H1 (cell line): ENCODE data around the gene BLCAP. TPM values are rescaled to one million over a fixed set of nuclear protein-coding genes. Genes with fewer than 3 reads are reported as not detected.

Experiments
- CTCF ChIA-PET: fragments of 300-600 bp; sonication (Branson Sonifier 250); formaldehyde crosslinking; loops from one replicate; lab custom pipeline; 2021; ENCODE audit not compliant: partially characterized antibody; lab: Charles Lee
- POLR2A ChIA-PET: fragments of 300-600 bp; sonication (Branson Sonifier 250); formaldehyde crosslinking; loops from one replicate; lab custom pipeline; 2021; ENCODE audit warnings: inconsistent platforms; ENCODE audit not compliant: partially characterized antibody; lab: Charles Lee
- DNase-seq, 2 experiments: peaks; one replicate each; pipeline versions ENCODE4 v3.0.0 to v3.0.0-alpha.2; 2010 to 2022; ENCODE audit warnings: low spot score in 2 of 2, low read depth in 1 of 2, mixed read lengths in 1 of 2
- FAIRE-seq: peaks from 2 replicates; lab custom pipeline; 2011; peaks lifted over from hg19 to GRCh38; lab: Jason Lieb, UNC
- H2AFZ ChIP-seq: 2 replicates; pipeline ENCODE4 v1.8.1; 2012; ENCODE audit warnings: low read length, inconsistent platforms
- H2AK5ac ChIP-seq: 2 replicates; pipeline ENCODE4 v1.6.1; 2013; ENCODE audit warnings: low read depth, low read length
- H2BK120ac ChIP-seq: replicated peaks from 2 replicates; pipeline ENCODE3; 2013; ENCODE audit warnings: low read depth, low read length, inconsistent platforms
- H2BK12ac ChIP-seq: 2 replicates; pipeline ENCODE4 v1.6.1; 2013; ENCODE audit warnings: low read depth, low read length
- H2BK15ac ChIP-seq: 2 replicates; pipeline ENCODE4 v1.6.1; 2013; ENCODE audit warnings: low read length
- H2BK20ac ChIP-seq: 2 replicates; pipeline ENCODE4 v1.6.1; 2013; ENCODE audit warnings: low read length
- H2BK5ac ChIP-seq: 2 replicates; pipeline ENCODE4 v1.6.1; 2013; ENCODE audit warnings: low read depth, low read length
- H3K14ac ChIP-seq: 2 replicates; pipeline ENCODE4 v1.6.1; 2013; ENCODE audit warnings: inconsistent platforms; ENCODE audit not compliant: insufficient read length
- H3K18ac ChIP-seq: 2 replicates; pipeline ENCODE4 v1.6.1; 2013; ENCODE audit warnings: low read length; ENCODE audit errors: extremely low read depth
- H3K23ac ChIP-seq: 2 replicates; pipeline ENCODE4 v1.6.1; 2013; ENCODE audit warnings: inconsistent platforms; ENCODE audit not compliant: insufficient read length
- H3K23me2 ChIP-seq: 2 replicates; pipeline ENCODE4 v1.6.1; 2013; ENCODE audit warnings: low read depth, low read length
- H3K27ac ChIP-seq: 2 replicates; pipeline ENCODE4 v1.6.1; 2011; ENCODE audit warnings: low read depth, low read length, inconsistent platforms
- H3K27me3 ChIP-seq, 4 experiments: replicated peaks in 1 of 4; 1 replicate in 1 of 4; 2 replicates in 3 of 4; pipeline versions ENCODE4 v1.6.1 to v1.8.1; 2011 to 2013; ENCODE audit warnings: low read length in 3 of 4, mild to moderate bottlenecking in 3 of 4, inconsistent platforms in 2 of 4, mixed read lengths in 2 of 4, moderate library complexity in 1 of 4; ENCODE audit not compliant: control insufficient read depth in 3 of 4, insufficient read depth in 3 of 4; ENCODE audit errors: extremely low read depth in 1 of 4
- H3K36me3 ChIP-seq, 4 experiments: 2 replicates each; pipeline versions ENCODE4 v1.6.1 to v1.8.1; 2011 to 2013; ENCODE audit warnings: mild to moderate bottlenecking in 4 of 4, low read length in 3 of 4, moderate library complexity in 2 of 4, control low read depth in 1 of 4, inconsistent platforms in 1 of 4; ENCODE audit not compliant: insufficient read depth in 4 of 4, control insufficient read depth in 2 of 4
- H3K4ac ChIP-seq: replicated peaks from 2 replicates; pipeline ENCODE3; 2013; ENCODE audit warnings: low read length, low read depth, mixed read lengths, inconsistent platforms; ENCODE audit not compliant: insufficient read length
- H3K4me1 ChIP-seq, 4 experiments: replicated peaks in 1 of 4; 1 replicate in 1 of 4; 2 replicates in 3 of 4; pipeline versions ENCODE4 v1.6.1 to v1.8.1; 2011 to 2013; ENCODE audit warnings: low read length in 3 of 4, inconsistent platforms in 2 of 4, mixed read lengths in 1 of 4; ENCODE audit not compliant: insufficient read depth in 4 of 4, control insufficient read depth in 3 of 4
- H3K4me2 ChIP-seq, 2 experiments: 2 replicates each; pipeline versions ENCODE4 v1.6.1 to v1.8.1; 2011 to 2013; ENCODE audit warnings: low read depth in 2 of 2, low read length in 2 of 2, control low read depth in 1 of 2, inconsistent platforms in 1 of 2, mild to moderate bottlenecking in 1 of 2; ENCODE audit not compliant: insufficient read depth in 1 of 2
- H3K4me3 ChIP-seq, 4 experiments: fragments of 200-600, 300-600 bp in 1 of 4; sonication (generic), shearing (Covaris generic), sonication (Bioruptor Twin) in 1 of 4; 2 replicates each; pipeline versions ENCODE4 v1.5.1 to v1.8.1; 2011 to 2016; ENCODE audit warnings: low read length in 4 of 4, low read depth in 3 of 4, control low read depth in 2 of 4, inconsistent platforms in 2 of 4, mild to moderate bottlenecking in 2 of 4, mixed read lengths in 1 of 4, moderate library complexity in 1 of 4; ENCODE audit not compliant: insufficient read depth in 2 of 4; ENCODE audit errors: extremely low read depth in 1 of 4
- H3K56ac ChIP-seq: replicated peaks from 2 replicates; pipeline ENCODE3; 2013; ENCODE audit warnings: low read depth, mild to moderate bottlenecking, mixed read lengths, low read length, inconsistent platforms; ENCODE audit not compliant: insufficient read length
- H3K79me1 ChIP-seq: 2 replicates; pipeline ENCODE4 v1.6.1; 2013; ENCODE audit warnings: low read depth, low read length, control low read depth
- H3K79me2 ChIP-seq, 2 experiments: 2 replicates each; pipeline versions ENCODE4 v1.6.1 to v1.8.1; 2012 to 2013; ENCODE audit warnings: low read length in 2 of 2, mild to moderate bottlenecking in 2 of 2, inconsistent platforms in 1 of 2; ENCODE audit not compliant: insufficient read depth in 2 of 2, control insufficient read depth in 1 of 2
- H3K9ac ChIP-seq, 4 experiments: replicated peaks in 1 of 4; 1 replicate in 1 of 4; 2 replicates in 3 of 4; pipeline versions ENCODE4 v1.6.1 to v1.8.1; 2011 to 2013; ENCODE audit warnings: low read depth in 3 of 4, low read length in 3 of 4, control low read depth in 2 of 4, mild to moderate bottlenecking in 2 of 4, moderate library complexity in 2 of 4, inconsistent platforms in 1 of 4; ENCODE audit errors: extremely low read depth in 1 of 4
- H3K9me3 ChIP-seq, 2 experiments: 2 replicates each; pipeline versions ENCODE4 v1.6.1 to v1.8.1; 2012 to 2013; ENCODE audit warnings: mild to moderate bottlenecking in 2 of 2, moderate library complexity in 2 of 2, control low read depth in 1 of 2, inconsistent platforms in 1 of 2, low read depth in 1 of 2, low read length in 1 of 2, mixed read lengths in 1 of 2; ENCODE audit not compliant: insufficient read depth in 2 of 2
- H4K20me1 ChIP-seq, 2 experiments: replicated peaks in 1 of 2; 2 replicates each; pipeline versions ENCODE3 to v1.8.1; 2011 to 2013; ENCODE audit warnings: inconsistent platforms in 2 of 2, low read length in 2 of 2, mild to moderate bottlenecking in 1 of 2; ENCODE audit not compliant: insufficient read depth in 2 of 2, control insufficient read depth in 1 of 2
- H4K5ac ChIP-seq: 2 replicates; pipeline ENCODE4 v1.6.1; 2013; ENCODE audit warnings: low read length, low read depth, mixed read lengths, inconsistent platforms; ENCODE audit not compliant: insufficient read length
- H4K8ac ChIP-seq: 2 replicates; pipeline ENCODE4 v1.8.0; 2013; ENCODE audit warnings: mild to moderate bottlenecking, moderate library complexity, low read length, inconsistent platforms; ENCODE audit not compliant: insufficient read depth; ENCODE audit errors: extremely low read depth
- H4K91ac ChIP-seq: replicated peaks from 2 replicates; pipeline ENCODE3; 2013; ENCODE audit warnings: low read length, mixed read lengths, inconsistent platforms; ENCODE audit not compliant: insufficient read length
- CEBPB ChIP-seq: IDR thresholded peaks from 2 replicates; pipeline ENCODE4 v1.6.1; 2012; ENCODE audit warnings: low read depth, low read length
- E2F6 ChIP-seq: IDR thresholded peaks from 2 replicates; pipeline ENCODE4 v1.6.1; 2012; ENCODE audit warnings: inconsistent platforms
- EGR1 ChIP-seq: IDR thresholded peaks from 2 replicates; pipeline ENCODE4 v1.6.1; 2011; ENCODE audit warnings: low read depth, low read length, borderline replicate concordance
- KDM1A ChIP-seq: fragments of 200-600, 300-600 bp; sonication (generic); IDR thresholded peaks from 2 replicates; pipeline ENCODE4 v1.7.1; 2016; ENCODE audit warnings: mild to moderate bottlenecking, low read length, borderline replicate concordance
- POU5F1 ChIP-seq: IDR thresholded peaks from 2 replicates; pipeline ENCODE4 v1.6.1; 2011; ENCODE audit warnings: low read depth, mild to moderate bottlenecking, low read length, moderate library complexity
- SAP30 ChIP-seq: fragments of 300-600 bp; sonication (generic); IDR thresholded peaks from 2 replicates; pipeline ENCODE4 v1.7.1; 2012; ENCODE audit warnings: low read length, moderate library complexity, mild to moderate bottlenecking, inconsistent platforms; ENCODE audit not compliant: insufficient read depth, insufficient replicate concordance
- TCF12 ChIP-seq: IDR thresholded peaks from 2 replicates; pipeline ENCODE4 v1.6.1; 2011; ENCODE audit warnings: low read depth, mild to moderate bottlenecking, low read length
- USF2 ChIP-seq: IDR thresholded peaks from 2 replicates; pipeline ENCODE4 v1.6.1; 2011; ENCODE audit warnings: low read length, improper control_type of control experiment
- WGBS, 2 experiments: shearing (Covaris generic) in 1 of 2; methylation state at CpG; one replicate each; pipeline versions ENCODE4 v1.1.6 to v1.1.7; 2013 to 2015; ENCODE audit warnings: low lambda C conversion rate in 2 of 2, mixed read lengths in 2 of 2, inconsistent platforms in 1 of 2, low coverage in 1 of 2, missing lambda C conversion rate in 1 of 2; ENCODE audit not compliant: insufficient replicate concordance in 2 of 2, insufficient coverage in 1 of 2, insufficient read length in 1 of 2; ENCODE audit errors: extremely low coverage in 1 of 2, missing lambda C conversion rate in 1 of 2; 5-methylcytosine and 5-hydroxymethylcytosine counted together
- polyA plus RNA-seq, 7 experiments: library from polyadenylated mRNA; depleted of rRNA in 3 of 7; stranded (reverse) in 5 of 7; unstranded in 2 of 7; fragments of >200 nt in 5 of 7; fragments of 200-250 nt in 2 of 7; gene quantifications; 1 replicate in 5 of 7; 2 replicates in 1 of 7; 4 replicates in 1 of 7; pipeline versions ENCODE4 v1.2.1 to v1.2.3, GENCODE V29; 2011 to 2013; ENCODE audit warnings: missing spikeins in 2 of 7, mixed read lengths in 2 of 7
- total RNA-seq: library from RNA; stranded (reverse); fragmentation: NEBNext Ultra II Directional; extraction: Animal tissue kit (Norgen Biotek cat#: 25700); gene quantifications from 2 replicates; pipeline ENCODE4 v1.2.1, GENCODE V29; 2021

Gene BLCAP
- total and polyA plus RNA-seq, 2 of the 8 experiments (the other 6 are each of a cell fraction or from before 2014, with no cell fraction given), result 60.3 to 72.2 TPM

- peaks cover 2 to 90% of the 10 kb centered on the region in 2 experiments for H3K79me2 ChIP-seq
- H3K4ac ChIP-seq, result peak overlapping the region; percentile 4
- H3K14ac ChIP-seq, result no peak overlapping the region
- H3K79me1 ChIP-seq, result peaks cover 33% of the 10 kb centered on the region
- no peak overlapping the region for H3K27ac ChIP-seq
- peak overlapping the region; percentile 45 to 66 (median 48) for H3K4me3 ChIP-seq
- H4K8ac ChIP-seq, result peak overlapping the region; percentile 22; the same call in 1 of the 2 replicates
- peak overlapping the region; percentile 75 to 87 for H3K4me2 ChIP-seq
- peak overlapping the region; percentile 56 for H4K91ac ChIP-seq
- H3K56ac ChIP-seq, result no peak overlapping the region
- H3K23ac ChIP-seq, result no peak overlapping the region
- H2BK120ac ChIP-seq, result no peak overlapping the region
- peak overlapping the region; percentile 63 for H3K18ac ChIP-seq
- peak in 1 of 2 experiments; percentile 67 for DNase-seq
- H3K36me3 ChIP-seq, result peaks cover 2 to 20% (median 10%) of the 10 kb centered on the region in 4 experiments; a peak in 6 of 8 replicates
- H4K5ac ChIP-seq, result no peak overlapping the region
- H2BK12ac ChIP-seq, result 0 out of 2 replicates have a peak overlapping the region, but pooled peaks have one; percentile 72
- H3K23me2 ChIP-seq, result no peaks in the 10 kb centered on the region; the same call in 1 of the 2 replicates
- peaks cover 10 to 33% of the 10 kb centered on the region in 2 experiments for H4K20me1 ChIP-seq
- H2AFZ ChIP-seq, result no peak overlapping the region
- H2BK5ac ChIP-seq, result peak overlapping the region; percentile 46
- peak overlapping the region in 3 of 4 experiments; percentile 18 to 55 (median 26); a peak in 5 of 7 replicates for H3K9ac ChIP-seq
- FAIRE-seq, result no peak
- H2BK15ac ChIP-seq, result peak overlapping the region; percentile 77; the same call in 1 of the 2 replicates
- ChIA-PET POLR2A (interaction anchor here (0.7 to 8.2 kb wide), 19 partner anchors 8 to 257 kb away, joined by 3 to 116 read pairs (median 3); no protein-coding TSS in a partner anchor), CTCF (interaction anchor here (0.6 to 3.0 kb wide), 12 partner anchors 14 to 328 kb away, joined by 3 to 12 read pairs (median 4); no protein-coding TSS in a partner anchor)
- 52% methylated on average over 38 of the region's 39 CpGs; no CpG with 5 or more reads in 1 of the 2 experiments for WGBS, 2 experiments
- H3K4me1 ChIP-seq, result peaks cover 11 to 39% (median 31%) of the 10 kb centered on the region in 4 experiments
- no peaks in the 10 kb centered on the region; a peak in 1 of 7 replicates for H3K27me3 ChIP-seq
- 0 out of 2 replicates have a peak overlapping the region, but pooled peaks have one; percentile 35 for H2BK20ac ChIP-seq
- H2AK5ac ChIP-seq, result no peak overlapping the region
- H3K9me3 ChIP-seq, result peaks cover 0 to 5% of the 10 kb centered on the region in 2 experiments; a peak in 1 of 4 replicates
- TF ChIP-seq E2F6 (peak; percentile 85), EGR1 (no peak), USF2 (peak; percentile 46; the same call in 1 of the 2 replicates), CEBPB (no peak), SAP30 (no peak), TCF12 (no peak), POU5F1 (no peak), KDM1A (no peak)
Observed at GRCh38 chr20:37519508-37520418, 7.9 kb downstream of the BLCAP start.
